Mucosa of gallbladder (tissue), 1 donor: Measurements from ENCODE around the gene PITX3. TPM values are rescaled to one million over a fixed set of nuclear protein-coding genes. Genes with fewer than 3 reads are reported as not detected.
"Not testable (repeated sequence)": the region's sequence is repeated elsewhere in the genome, so short reads cannot be mapped to it uniquely, and the experiment has no call there.

Experiments used
- DNase-seq: peaks from one replicate; pipeline ENCODE4 v3.0.0-alpha.2; 2020; ENCODE audit warnings: low spot score
- total RNA-seq: library from RNA; stranded (reverse); gene quantifications from one replicate; pipeline ENCODE4 v1.2.1, GENCODE V29; 2021
- donor health status: DM: no; HTN: no; CAD: no.

The PITX3 gene
- total RNA-seq, 1 donor from 2014 or later: not detected

DNA sequence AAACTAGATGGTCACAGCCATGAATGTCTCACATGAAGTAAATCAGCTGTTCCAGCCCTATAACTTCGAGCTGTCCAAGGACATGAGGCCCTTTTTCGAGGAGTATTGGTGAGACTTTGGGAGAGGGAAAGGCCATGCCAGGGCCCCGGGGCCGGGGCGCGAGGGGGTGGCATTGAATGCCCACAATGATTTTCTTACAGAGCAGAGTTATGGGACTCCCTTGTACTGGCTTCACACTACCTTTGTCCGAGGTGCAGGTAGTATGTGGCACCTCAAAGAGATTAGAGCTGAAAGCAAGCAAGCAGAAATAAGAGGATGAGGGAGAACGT lies 14.8 kb downstream of the PITX3 start:
- DNase-seq: no peak

- peak; percentile 95 for DNase-seq
Observed at GRCh38 chr10:102225646-102226541, 15.4 kb downstream of the PITX3 start, which contains the start of gene ELOVL3. ELOVL3 (plus strand) TSS chr10:102226299; CDS start chr10:102226549, 250 bp downstream.

DNA sequence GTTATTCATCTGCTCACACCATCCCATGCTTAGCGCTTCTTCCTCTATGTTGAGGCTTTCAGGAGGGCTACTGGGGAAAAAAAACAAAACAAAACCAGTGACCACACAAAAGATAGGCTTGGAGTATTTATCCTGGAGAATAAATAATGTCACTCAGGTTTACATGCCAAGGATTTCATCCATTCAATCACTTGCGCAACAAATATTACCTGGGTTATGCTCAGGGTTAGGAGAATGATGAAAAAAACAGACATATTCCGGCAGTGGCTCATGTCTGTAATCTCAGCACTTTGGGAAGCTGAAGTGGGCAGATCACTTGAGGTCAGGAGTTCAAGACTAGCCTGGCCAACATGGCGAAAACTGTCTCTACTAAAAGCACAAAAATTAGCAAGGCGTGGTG lies 18.5 kb downstream of the PITX3 start:
- no peak for DNase-seq

- DNase-seq: no peak
Observed at GRCh38 chr10:102220612-102221011, 20.7 kb downstream of the PITX3 start.

DNA sequence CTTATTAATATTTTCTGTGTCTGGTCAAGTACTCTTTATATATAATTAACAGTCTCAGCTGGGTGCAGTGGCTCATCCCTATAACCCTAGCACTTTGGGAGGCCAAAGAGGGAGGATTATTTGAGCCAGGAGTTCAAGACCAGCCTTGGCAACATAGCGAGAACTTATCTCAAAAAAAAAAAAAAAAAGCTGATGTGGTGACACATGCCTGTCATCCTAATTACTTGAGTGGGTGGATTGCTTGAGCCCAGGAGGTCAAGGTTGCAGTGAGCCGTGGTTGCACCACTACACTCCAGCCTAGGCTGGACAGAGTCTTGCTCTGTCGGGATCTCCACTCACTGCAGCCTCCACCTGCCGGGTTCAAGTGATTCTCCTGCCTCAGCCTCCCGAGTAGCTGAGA lies 21.9 kb downstream of the PITX3 start:
- no peak for DNase-seq

- DNase-seq: not testable (repeated sequence)
Observed at GRCh38 chr10:102213599-102213998, 27.7 kb downstream of the PITX3 start.

DNA sequence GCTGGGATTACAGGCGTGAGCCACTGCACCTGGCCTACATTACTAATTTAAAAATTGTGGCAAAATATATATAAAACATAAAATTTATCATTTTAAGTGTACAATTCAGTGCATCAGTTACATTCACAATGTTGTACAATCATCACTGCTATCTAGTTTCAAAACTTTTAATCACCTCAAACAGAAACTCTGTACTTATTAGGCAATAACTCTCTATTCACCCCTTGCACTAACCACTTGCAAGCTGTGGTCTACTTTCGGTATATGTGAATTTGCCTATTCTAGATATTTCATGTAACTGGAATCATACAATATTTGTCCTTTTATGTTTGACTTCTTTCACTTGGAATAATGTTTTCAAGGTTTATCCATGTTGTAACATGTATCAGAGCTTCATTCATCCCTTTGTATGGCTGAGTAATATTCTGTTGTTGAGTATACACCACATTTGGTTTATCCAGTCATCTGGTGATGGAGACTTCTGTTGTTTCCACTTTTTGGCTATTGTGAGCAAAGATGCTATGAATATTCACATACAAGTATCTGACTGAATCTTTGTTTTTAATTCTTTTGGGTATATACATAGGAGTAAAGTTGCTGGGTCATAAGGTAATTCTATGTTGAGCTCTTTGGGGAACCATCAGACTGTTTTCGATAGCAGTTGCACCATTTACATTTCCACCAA lies 29.6 kb downstream of the PITX3 start:
- DNase-seq: no peak

DNA sequence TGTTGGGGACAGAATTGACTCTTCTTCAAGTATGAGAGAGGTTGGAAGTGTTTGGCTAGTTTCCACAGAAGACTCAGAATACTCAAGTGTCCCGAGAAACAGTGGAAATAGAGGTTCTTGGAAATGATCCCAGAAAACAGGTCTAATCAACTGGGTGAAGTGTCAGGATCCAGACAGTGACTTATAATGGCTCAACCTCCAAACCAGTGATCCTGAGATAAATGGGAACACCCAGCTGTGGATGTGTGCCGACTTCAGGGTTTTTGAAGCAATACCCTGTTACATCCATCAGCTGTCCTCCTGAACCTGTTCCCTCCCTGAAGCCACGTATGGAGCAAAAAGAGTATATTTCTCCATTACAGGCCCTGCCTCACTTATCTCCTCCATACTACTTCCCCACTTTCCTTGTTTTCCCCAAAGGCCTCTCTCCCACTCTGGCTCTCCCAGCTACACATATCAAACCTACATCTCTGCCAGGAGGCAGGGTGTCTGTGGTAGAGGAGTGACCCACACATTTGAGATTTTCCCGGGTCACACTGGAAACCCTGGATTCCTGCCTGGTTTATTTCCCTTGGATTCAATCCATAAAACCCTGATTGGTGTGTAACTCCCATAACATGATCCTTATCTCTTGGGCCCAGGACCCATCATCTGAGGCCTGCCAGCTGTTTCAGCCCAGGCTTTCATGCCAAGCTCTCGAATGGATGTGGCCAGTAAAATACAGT lies 32.8 kb downstream of the PITX3 start:
- DNase-seq: no peak

DNA sequence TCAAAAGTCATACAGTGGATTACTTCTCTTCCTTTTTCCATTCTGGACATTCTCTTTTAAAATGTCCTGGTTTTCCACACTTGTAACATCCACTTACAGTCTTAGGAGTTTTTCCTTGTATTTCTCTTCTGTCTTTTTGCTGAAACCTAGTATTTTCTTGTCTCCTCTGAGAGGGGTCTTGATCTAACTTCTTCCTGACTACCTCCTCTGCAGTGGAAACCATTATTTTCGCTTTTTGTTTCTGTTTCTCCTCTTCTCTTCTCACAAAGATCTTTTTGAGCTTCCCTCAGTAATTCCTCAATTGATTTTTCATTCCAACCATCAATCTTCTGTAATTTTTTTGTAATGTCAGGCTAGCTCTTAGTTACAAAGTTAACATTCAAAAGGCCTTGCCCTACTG lies 38.9 kb downstream of the PITX3 start:
- no peak for DNase-seq

DNA sequence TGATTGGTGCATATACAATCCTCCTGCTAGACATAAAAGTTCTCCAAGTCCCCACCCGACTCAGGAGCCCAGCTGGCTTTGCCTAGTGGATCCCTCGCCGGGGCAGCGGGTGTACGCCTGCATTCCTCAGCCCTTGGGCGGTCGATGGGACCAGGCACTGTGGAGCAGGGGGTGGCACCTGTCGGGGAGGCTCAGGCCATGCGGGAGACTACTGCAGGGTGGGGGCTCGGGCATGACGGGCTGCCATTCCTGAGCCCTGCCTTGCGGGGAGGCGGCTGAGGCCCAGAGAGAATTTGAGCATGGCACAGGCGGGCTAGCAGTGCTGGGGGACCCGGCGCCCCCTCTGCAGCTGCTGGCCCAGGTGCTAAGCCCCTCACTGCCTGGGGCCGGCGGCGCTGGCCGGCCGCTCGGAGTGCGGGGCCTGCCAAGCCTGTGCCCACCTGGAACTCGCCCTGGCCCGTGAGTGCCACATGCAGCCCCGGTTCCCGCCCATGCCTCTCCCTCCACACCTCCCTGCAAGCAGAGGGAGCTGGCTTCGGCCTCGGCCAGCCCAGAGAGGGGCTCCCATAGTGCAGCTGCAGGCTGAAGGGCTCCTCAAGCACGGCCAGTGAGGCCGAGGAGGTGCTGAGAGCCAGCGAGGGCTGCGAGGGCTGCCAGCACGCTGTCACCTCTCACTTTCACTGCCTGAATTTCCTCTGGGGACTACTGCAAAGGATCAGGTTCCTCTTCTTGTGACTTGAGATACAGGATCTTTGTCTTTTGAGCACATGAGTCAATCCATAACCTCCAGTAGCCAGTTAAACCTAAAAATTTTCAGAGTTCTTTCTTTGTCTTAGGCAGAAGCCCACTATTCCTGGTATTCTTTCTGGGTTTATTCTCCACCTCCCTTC lies 40.3 kb downstream of the PITX3 start:
- DNase-seq: no peak

GRCh38 chr10:102198027-102198426 lies 43.3 kb downstream of the PITX3 start:
- no peak for DNase-seq

DNA sequence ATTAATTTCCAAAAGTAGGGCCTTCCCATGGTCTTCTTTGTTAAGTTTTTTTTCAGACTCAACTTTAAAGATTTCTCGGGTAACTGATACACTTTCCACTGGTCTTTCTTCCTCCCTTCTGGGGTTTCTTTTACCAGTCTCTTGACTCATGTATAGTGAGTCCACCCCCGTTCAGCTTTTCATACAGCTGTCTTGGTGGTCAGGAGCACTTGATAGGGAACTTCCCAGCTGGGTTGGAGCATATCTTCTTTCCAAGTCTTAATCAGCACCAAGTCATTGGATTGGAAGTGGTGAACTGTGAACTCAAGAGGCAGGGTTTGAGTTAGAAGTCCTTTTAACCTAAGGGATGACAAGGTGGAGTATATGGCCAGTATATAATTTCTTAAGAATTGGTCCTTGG lies 44.4 kb downstream of the PITX3 start:
- no peak for DNase-seq

DNA sequence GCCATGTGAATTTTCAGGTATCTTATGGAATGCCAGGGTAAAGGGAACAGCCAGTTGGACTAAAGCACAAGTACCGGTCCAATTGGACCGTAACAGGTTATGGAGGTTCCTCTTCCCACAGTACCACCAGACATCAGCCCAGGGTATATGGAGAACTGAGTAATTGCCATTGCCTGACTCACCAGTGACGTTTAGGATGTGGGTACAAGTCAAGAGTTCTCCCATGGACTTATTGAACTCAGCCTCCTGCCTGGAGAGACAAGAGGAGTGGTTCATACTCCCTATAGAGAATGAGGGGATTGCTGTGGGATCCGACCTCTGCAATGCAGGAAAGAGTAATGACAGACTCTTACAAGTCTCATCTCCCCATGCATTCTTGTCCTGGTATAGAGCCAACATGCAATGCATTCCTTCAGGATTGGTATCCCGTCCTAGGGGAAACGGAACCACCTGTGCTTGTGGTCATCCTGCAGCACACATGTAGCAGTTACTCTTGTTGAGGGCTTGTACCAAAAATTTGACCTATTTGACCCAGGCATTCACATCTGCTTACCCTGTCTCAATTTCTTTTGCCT lies 45.9 kb downstream of the PITX3 start:
- no peak for DNase-seq

- no peak for DNase-seq
Observed at GRCh38 chr10:102191956-102192355, 49.4 kb downstream of the PITX3 start.

DNA sequence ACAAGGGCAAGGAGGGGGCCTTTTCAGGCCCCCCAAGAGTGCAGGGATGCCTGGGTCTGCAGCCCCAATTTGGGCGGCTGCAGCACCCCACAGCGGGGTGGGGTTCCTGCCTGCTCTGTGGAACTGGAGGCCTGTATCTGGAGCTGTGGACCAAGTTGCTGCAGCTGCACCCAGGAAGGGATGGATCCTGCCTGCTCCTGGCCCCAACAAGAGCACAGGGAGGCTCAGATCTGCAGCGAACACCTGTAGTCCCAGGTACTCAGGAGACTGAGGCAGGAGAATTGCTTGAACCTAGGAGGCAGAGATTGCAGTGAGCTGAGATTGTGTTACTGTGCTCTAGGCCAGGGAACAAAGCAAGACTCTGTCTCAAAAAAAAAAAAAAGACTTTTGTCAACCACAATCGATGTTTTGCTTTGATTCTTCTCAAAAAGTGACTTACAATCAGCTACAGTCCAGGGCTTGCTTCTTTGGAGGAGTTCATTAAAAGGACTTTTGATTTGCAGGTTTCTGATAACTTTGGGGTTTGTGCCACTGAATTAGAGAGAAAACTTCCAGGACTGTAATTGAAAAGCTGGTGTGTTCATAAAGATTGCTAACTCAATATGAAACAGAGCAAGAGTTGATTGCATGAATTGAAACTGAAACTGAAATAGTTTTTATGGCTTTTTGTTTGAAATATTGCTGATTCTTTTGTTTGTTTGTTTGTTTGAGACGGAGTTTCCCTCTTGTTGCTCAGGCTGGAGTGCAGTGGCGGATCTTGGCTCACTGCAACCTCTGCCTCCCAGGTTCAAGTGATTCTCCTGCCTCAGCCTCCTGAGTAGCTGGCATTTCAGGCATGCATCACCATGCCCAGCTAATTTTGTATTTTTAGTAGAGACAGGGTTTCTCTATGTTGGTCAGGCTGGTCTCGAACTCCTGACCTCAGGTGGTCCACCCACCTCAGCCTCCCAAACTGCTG lies 52.1 kb downstream of the PITX3 start:
- DNase-seq: not testable (repeated sequence)

DNA sequence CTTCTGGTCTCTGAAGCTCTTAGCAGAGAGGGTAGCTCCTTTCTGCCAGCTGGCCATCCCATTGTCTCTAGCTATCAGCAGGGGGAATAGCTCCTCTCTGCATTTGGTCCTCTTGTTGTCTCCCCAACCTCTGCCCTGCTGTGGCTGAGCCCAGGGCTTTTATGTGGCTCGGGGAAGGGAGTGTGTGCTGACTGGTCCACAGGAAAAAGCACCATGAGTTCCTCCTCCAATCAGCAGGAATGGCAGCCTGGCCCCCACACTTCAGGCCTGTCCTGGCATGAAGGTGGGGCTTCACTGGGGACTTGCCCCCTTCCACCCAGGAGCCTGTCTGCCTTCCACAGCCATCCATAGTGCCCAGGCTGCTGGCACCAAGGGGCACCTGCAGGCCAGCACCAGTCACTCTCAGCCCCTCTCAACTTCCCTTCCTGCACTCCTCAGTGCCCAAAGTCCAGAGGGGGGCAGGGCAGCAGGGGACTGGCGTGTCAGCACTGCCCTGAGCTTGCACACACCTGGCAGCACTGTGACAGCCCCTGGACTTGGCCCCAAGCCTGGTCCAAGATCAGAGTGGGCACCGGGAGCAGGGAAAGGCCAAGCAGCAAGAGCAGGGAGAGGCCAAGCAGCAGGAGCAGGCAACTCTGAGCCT lies 52.9 kb downstream of the PITX3 start:
- no peak for DNase-seq

GRCh38 chr10:102185811-102186527 lies 55.3 kb downstream of the PITX3 start:
- DNase-seq: no peak

DNA sequence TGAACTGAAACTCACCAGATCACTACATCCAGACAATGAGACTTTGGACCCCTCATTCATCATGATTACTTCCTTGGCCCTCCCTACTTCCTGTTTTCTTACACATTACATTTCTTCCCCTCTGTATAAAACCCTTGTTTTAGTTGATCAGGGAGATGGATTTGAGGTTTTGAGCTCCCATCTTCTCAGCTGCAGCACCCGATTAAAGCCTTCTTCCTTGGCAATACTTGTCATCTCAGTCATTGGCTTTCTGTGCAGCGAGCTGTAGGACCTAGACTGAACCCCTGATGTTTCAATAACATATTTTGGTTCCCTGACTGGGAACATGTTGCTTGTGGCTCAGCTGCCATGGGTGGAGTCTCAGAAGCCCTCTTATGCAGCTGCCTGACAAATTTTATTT lies 56.0 kb downstream of the PITX3 start:
- DNase-seq: no peak

DNA sequence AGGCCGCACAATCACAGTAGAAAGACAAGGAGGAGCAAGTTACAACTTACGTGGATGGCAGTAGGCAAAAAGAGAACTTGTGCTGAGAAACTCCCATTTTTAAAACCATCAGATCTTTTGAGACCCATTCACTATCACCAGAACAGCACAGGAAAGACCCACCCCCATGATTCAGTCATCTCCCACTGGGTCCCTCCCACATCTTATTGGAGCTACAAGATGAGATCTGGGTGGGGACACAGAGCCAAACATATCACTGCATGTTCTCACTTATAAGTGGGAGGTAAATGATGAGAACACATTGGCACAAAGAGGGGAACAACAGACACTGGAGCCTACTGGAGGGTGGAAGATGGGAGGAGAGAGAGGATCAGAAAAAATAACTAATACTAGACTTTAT lies 56.7 kb downstream of the PITX3 start:
- DNase-seq: no peak
